Measurements from ENCODE around the gene SMIM43. TPM values are rescaled to one million over a fixed set of nuclear protein-coding genes. Genes with fewer than 3 reads are reported as not detected.
A peak's percentile ranks its signal among the peaks of the same experiment; 100 is the strongest.

Gene SMIM43
- not detected in 2 replicates for total RNA-seq
- long read RNA-seq = 0 reads

- H3K27me3 Mint-ChIP-seq = peaks cover 90% of the 10 kb centered on the region
- no peak for TF ChIP-seq CTCF (IDR thresholded peaks at IDR 0.05; ENCODE audit: unreplicated experiment)
- peak within 1 kb of the TSS; percentile 10 for H3K27ac Mint-ChIP-seq
- DNase-seq (ENCODE audit: low spot score, unreplicated experiment) = peak; percentile 28
- peak within 1 kb of the TSS; percentile 74 for H3K4me3 Mint-ChIP-seq (ENCODE audit: low read depth)
- H3K36me3 Mint-ChIP-seq (ENCODE audit: insufficient read depth) = no peaks in the 10 kb centered on the region
- no peaks in the 10 kb centered on the region for H3K9me3 Mint-ChIP-seq (ENCODE audit: low read depth)
- peaks cover 3% of the 10 kb centered on the region for H3K4me1 Mint-ChIP-seq (ENCODE audit: low read depth)
These were observed at the start of gene SMIM43 for GRCh38 chr4:121764702-121765367. SMIM43 (minus strand) TSS chr4:121765164; CDS start chr4:121765105, 59 bp downstream.

- Mint-ChIP-seq H3K9me3 (ENCODE audit: low read depth) (no peaks in the 10 kb centered on the region), H3K4me3 (ENCODE audit: low read depth) (no peak overlapping the region), H3K27ac (no peak overlapping the region), H3K27me3 (no peaks in the 10 kb centered on the region), H3K4me1 (ENCODE audit: low read depth) (no peaks in the 10 kb centered on the region), H3K36me3 (ENCODE audit: insufficient read depth) (peaks cover 15% of the 10 kb centered on the region)
- TF ChIP-seq CTCF (IDR thresholded peaks at IDR 0.05; ENCODE audit: unreplicated experiment) = no peak
- no peak for DNase-seq (ENCODE audit: low spot score, unreplicated experiment)
These were observed 49.8 kb upstream of the SMIM43 start for GRCh38 chr4:121814756-121815155.

- H3K27me3 Mint-ChIP-seq = no peaks in the 10 kb centered on the region
- peaks cover 15% of the 10 kb centered on the region for H3K36me3 Mint-ChIP-seq (ENCODE audit: insufficient read depth)
- no peaks in the 10 kb centered on the region for H3K4me1 Mint-ChIP-seq (ENCODE audit: low read depth)
- DNase-seq (ENCODE audit: low spot score, unreplicated experiment) = no peak
- no peaks in the 10 kb centered on the region for H3K9me3 Mint-ChIP-seq (ENCODE audit: low read depth)
- H3K4me3 Mint-ChIP-seq (ENCODE audit: low read depth) = no peak overlapping the region
- no peak for TF ChIP-seq CTCF (IDR thresholded peaks at IDR 0.05; ENCODE audit: unreplicated experiment)
- no peak overlapping the region for H3K27ac Mint-ChIP-seq
These were observed 46.2 kb upstream of the SMIM43 start for GRCh38 chr4:121811122-121811521.

- no peaks in the 10 kb centered on the region for H3K27me3 Mint-ChIP-seq
- DNase-seq (ENCODE audit: low spot score, unreplicated experiment) = no peak
These were observed 41.4 kb upstream of the SMIM43 start for GRCh38 chr4:121806411-121806810.

GRCh38 chr4:121801715-121802075 lies 36.7 kb upstream of the SMIM43 start:
- no peak for TF ChIP-seq CTCF (IDR thresholded peaks at IDR 0.05; ENCODE audit: unreplicated experiment)

More at GRCh38 chr4:121806411-121806810, 41.4 kb upstream of the SMIM43 start:
- no peaks in the 10 kb centered on the region for H3K9me3 Mint-ChIP-seq (ENCODE audit: low read depth)
- H3K4me3 Mint-ChIP-seq (ENCODE audit: low read depth) = no peak overlapping the region
- no peak for TF ChIP-seq CTCF (IDR thresholded peaks at IDR 0.05; ENCODE audit: unreplicated experiment)
- H3K36me3 Mint-ChIP-seq (ENCODE audit: insufficient read depth) = peaks cover 15% of the 10 kb centered on the region
- H3K27ac Mint-ChIP-seq = no peak overlapping the region
- peaks cover 7% of the 10 kb centered on the region for H3K4me1 Mint-ChIP-seq (ENCODE audit: low read depth)

More at GRCh38 chr4:121801715-121802075, 36.7 kb upstream of the SMIM43 start:
- peaks cover 10% of the 10 kb centered on the region for H3K4me1 Mint-ChIP-seq (ENCODE audit: low read depth)
- no peak for DNase-seq (ENCODE audit: low spot score, unreplicated experiment)
- peaks cover 3% of the 10 kb centered on the region for H3K27me3 Mint-ChIP-seq
- no peaks in the 10 kb centered on the region for H3K9me3 Mint-ChIP-seq (ENCODE audit: low read depth)
- H3K4me3 Mint-ChIP-seq (ENCODE audit: low read depth) = peak overlapping the region; percentile 88
- peak overlapping the region; percentile 97 for H3K27ac Mint-ChIP-seq
- H3K36me3 Mint-ChIP-seq (ENCODE audit: insufficient read depth) = peaks cover 6% of the 10 kb centered on the region

All from progenitor cell of endocrine pancreas (in vitro differentiated cells).